Naive thymus-derived CD4-positive, alpha-beta T cell (primary cell): ENCODE measurements around the gene ACVR1B. TPM values are rescaled to one million over a fixed set of nuclear protein-coding genes. Genes with fewer than 3 reads are reported as not detected.

Source experiments
- ATAC-seq: fragments of 150-1000 bp; cut with Tn5 transposase; 2 replicates; pipeline ENCODE4 v1.10.0; 2021; ENCODE audit warnings: mild to moderate bottlenecking, moderate library complexity
- CTCF ChIA-PET: fragments of 350-600 bp; sonication (Branson Sonifier 250); formaldehyde crosslinking; loops from one replicate; lab custom pipeline; 2021; ENCODE audit warnings: antibody characterized with exemption; lab: Charles Lee
- POLR2A ChIA-PET: fragments of 350-600 bp; sonication (Branson Sonifier 250); formaldehyde crosslinking; loops from one replicate; lab custom pipeline; 2021; ENCODE audit warnings: antibody characterized with exemption, inconsistent platforms; lab: Charles Lee
- DNase-seq, 9 donors: peaks; one replicate each; pipeline versions ENCODE4 v3.0.0 to v3.0.0-alpha.2; 2020 to 2022; ENCODE audit warnings: mixed read lengths in 1 of 9
- H3K27ac ChIP-seq: one replicate; pipeline ENCODE4 v1.7.0; 2013; ENCODE audit warnings: mild to moderate bottlenecking, low read depth, low read length, moderate library complexity
- H3K27me3 ChIP-seq, 2 donors: one replicate each; pipeline ENCODE4 v1.7.0; 2013; ENCODE audit warnings: low read length in 2 of 2, mild to moderate bottlenecking in 2 of 2, moderate library complexity in 2 of 2; ENCODE audit not compliant: control insufficient read depth in 2 of 2, insufficient read depth in 2 of 2
- H3K36me3 ChIP-seq, 3 experiments: 1 replicate in 2 of 3; 2 replicates in 1 of 3; pipeline ENCODE4 v1.7.0; 2013; ENCODE audit warnings: low read length in 3 of 3, mild to moderate bottlenecking in 3 of 3, moderate library complexity in 1 of 3; ENCODE audit not compliant: insufficient read depth in 3 of 3, control insufficient read depth in 2 of 3
- H3K4me1 ChIP-seq, 2 donors: one replicate each; pipeline ENCODE4 v1.7.0; 2013; ENCODE audit warnings: low read length in 2 of 2, mild to moderate bottlenecking in 2 of 2, moderate library complexity in 1 of 2; ENCODE audit not compliant: control insufficient read depth in 2 of 2, insufficient read depth in 2 of 2
- H3K4me3 ChIP-seq: 2 replicates; pipeline ENCODE4 v1.7.0; 2013; ENCODE audit warnings: mild to moderate bottlenecking, low read length
- H3K9me3 ChIP-seq, 3 experiments: 1 replicate in 2 of 3; 2 replicates in 1 of 3; pipeline ENCODE4 v1.7.0; 2013; ENCODE audit warnings: low read length in 3 of 3; ENCODE audit not compliant: control insufficient read depth in 2 of 3
- H3K27ac Mint-ChIP-seq, 9 donors: one replicate each; pipeline ENCODE4 v1.8.0; 2020 to 2022; ENCODE audit warnings: mixed read lengths in 9 of 9, mild to moderate bottlenecking in 8 of 9, moderate library complexity in 5 of 9, inconsistent platforms in 2 of 9
- H3K27me3 Mint-ChIP-seq, 5 donors: one replicate each; pipeline ENCODE4 v1.8.0; 2021 to 2022; ENCODE audit warnings: mixed read lengths in 5 of 5, mild to moderate bottlenecking in 1 of 5
- H3K36me3 Mint-ChIP-seq, 5 donors: one replicate each; pipeline ENCODE4 v1.8.0; 2020 to 2022; ENCODE audit warnings: mixed read lengths in 5 of 5, mild to moderate bottlenecking in 3 of 5, inconsistent platforms in 1 of 5
- H3K4me1 Mint-ChIP-seq, 7 donors: one replicate each; pipeline ENCODE4 v1.8.0; 2020 to 2022; ENCODE audit warnings: mixed read lengths in 7 of 7, mild to moderate bottlenecking in 3 of 7, inconsistent platforms in 1 of 7
- H3K4me3 Mint-ChIP-seq, 10 donors: one replicate each; pipeline ENCODE4 v1.8.0; 2020 to 2022; ENCODE audit warnings: mild to moderate bottlenecking in 10 of 10, mixed read lengths in 10 of 10, moderate library complexity in 6 of 10, inconsistent platforms in 2 of 10
- H3K9me3 Mint-ChIP-seq, 11 donors: one replicate each; pipeline ENCODE4 v1.8.0; 2020 to 2022; ENCODE audit warnings: mixed read lengths in 11 of 11, mild to moderate bottlenecking in 4 of 11, inconsistent platforms in 1 of 11, moderate library complexity in 1 of 11
- intact Hi-C, 2 donors: fragments of 100-400 bp; cut with micrococcal nuclease; formaldehyde crosslinking; loops; one replicate each; pipeline ENCODE4 v1.15.1; 2023
- polyA plus RNA-seq, 2 donors: library from polyadenylated mRNA; unstranded; fragments of 300-500 nt; fragmentation: Illumina TruSeq; gene quantifications; one replicate each; pipeline ENCODE4 v1.2.3, GENCODE V29; 2021
- total RNA-seq, 6 experiments: library from RNA in 5 of 6; stranded (reverse) in 5 of 6; gene quantifications; 1 replicate in 5 of 6; 2 replicates in 1 of 6; pipeline ENCODE4 v1.2.3 and lab custom pipeline; 2021 to 2026

The ACVR1B gene
- total and polyA plus RNA-seq, 7 experiments from 2014 or later: 2.5 to 14.8 (median 12.8) TPM

DNA sequence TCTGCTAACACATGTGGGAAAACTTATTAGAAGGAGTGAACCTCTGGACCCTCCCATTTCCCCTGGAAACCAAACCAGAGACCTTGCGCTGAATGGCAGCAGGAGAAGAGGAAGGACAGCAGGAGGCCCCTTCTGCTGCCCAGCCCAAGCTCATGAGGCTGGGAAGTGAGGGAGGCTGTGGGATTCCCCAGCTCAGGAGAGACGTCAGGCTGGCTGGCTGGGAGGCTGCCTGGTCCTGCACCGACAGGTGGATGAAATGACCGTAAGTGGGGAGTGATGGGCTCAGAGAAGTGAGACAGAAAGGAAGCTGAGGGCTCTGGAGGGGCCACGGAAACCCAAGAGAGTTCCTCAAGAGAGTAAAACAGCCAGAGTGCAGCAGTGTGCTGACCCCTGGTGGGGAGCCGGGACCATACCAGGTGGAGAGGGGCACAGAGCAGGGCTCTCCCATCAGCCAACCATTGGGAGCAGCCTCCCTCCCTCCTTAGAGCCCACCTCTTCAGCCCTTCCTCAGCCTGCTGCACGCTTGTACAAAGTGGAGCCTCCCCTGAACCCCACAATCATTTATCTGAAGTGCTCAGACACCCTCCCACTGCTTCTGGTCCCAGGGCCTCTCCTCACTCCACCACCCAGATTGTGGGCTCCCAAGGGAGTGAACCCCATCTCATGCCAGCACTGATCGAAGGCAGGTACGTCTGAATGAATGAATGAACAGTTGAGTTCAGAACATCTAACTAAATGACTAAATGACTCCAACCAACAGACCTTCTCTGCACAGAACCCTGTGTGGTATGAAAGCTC, 69.2 kb downstream of the ACVR1B start:
- peaks cover 32 to 41% (median 36%) of the 10 kb centered on the region in 7 donors for H3K4me1 Mint-ChIP-seq
- H3K27me3 Mint-ChIP-seq: peaks cover 0 to 16% (median 0%) of the 10 kb centered on the region in 5 donors
- Histone ChIP-seq H3K4me1 (peaks cover 17 to 26% of the 10 kb centered on the region in 2 donors), H3K9me3 (no peaks in the 10 kb centered on the region), H3K27ac (no peak overlapping the region), H3K4me3 (no peak overlapping the region), H3K36me3 (peaks cover 0 to 2% (median 0%) of the 10 kb centered on the region in 3 experiments), H3K27me3 (no peaks in the 10 kb centered on the region)
- ATAC-seq (peak; percentile 48), DNase-seq (peak; percentile 50 to 72 (median 62))
- ChIA-PET CTCF (interaction anchor here (0.8 to 14.8 kb wide), 11 partner anchors 12 to 985 kb away, joined by 3 to 457 read pairs (median 4); partner anchors contain the start of genes ATG101, EIF4B, SMIM41 and TAMALIN), POLR2A (interaction anchor here (0.5 to 10.5 kb wide), 8 partner anchors 14 to 1209 kb away, joined by 3 to 162 read pairs (median 4); partner anchors contain the start of genes ATG101 and TAMALIN)
- peak overlapping the region in 6 of 10 donors; percentile 23 to 58 (median 46) for H3K4me3 Mint-ChIP-seq
- intact Hi-C loops: loop anchor here (1.0 to 10.0 kb wide), 5 partner anchors 16 to 984 kb away; partner anchors contain the start of gene EIF4B (in 1 of the 2)
- peaks cover 0 to 7% (median 0%) of the 10 kb centered on the region in 5 donors for H3K36me3 Mint-ChIP-seq
- H3K27ac Mint-ChIP-seq: peak overlapping the region in 6 of 9 donors; percentile 28 to 77 (median 55)
- peaks cover 0 to 7% (median 0%) of the 10 kb centered on the region in 11 donors for H3K9me3 Mint-ChIP-seq

DNA sequence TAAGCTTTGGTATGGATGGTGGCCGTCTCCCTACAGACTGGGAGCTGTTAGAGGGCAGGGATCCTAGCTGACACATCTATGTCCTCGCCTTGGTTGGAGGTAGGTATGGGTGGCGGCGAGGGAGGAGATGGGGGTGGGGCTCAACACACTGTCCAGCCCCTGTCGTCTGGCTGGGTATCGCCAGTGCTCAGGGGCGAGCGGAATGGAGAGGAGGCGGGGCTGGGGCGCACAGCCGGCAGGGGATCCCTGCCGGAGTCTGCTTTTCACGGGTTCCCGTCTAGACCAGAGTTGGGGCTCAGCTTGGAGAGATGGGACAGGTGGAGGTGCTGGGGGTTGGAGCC, 71.3 kb downstream of the ACVR1B start:
- H3K36me3 Mint-ChIP-seq: peaks cover 0 to 1% (median 0%) of the 10 kb centered on the region in 5 donors
- H3K9me3 ChIP-seq: no peaks in the 10 kb centered on the region
- POLR2A ChIA-PET: interaction anchor here (0.6 to 10.5 kb wide), 10 partner anchors 9 to 488 kb away, joined by 3 to 162 read pairs (median 8); partner anchors contain the start of genes ATG101, SMIM41 and TAMALIN
- CTCF ChIA-PET: interaction anchor here (0.6 to 14.8 kb wide), 10 partner anchors 10 to 1091 kb away, joined by 3 to 457 read pairs (median 6); partner anchors contain the start of genes ATG101, SMIM41 and TAMALIN
- H3K27ac Mint-ChIP-seq: peak overlapping the region; percentile 15 to 87 (median 59)
- H3K4me3 ChIP-seq: peak overlapping the region; percentile 71
- no peaks in the 10 kb centered on the region for H3K27me3 ChIP-seq
- peaks cover 34 to 49% (median 40%) of the 10 kb centered on the region in 7 donors for H3K4me1 Mint-ChIP-seq
- H3K4me3 Mint-ChIP-seq: peak overlapping the region; percentile 71 to 96 (median 84)
- H3K27ac ChIP-seq: peak overlapping the region; percentile 69
- no peaks in the 10 kb centered on the region for H3K9me3 Mint-ChIP-seq
- H3K27me3 Mint-ChIP-seq: peaks cover 0 to 16% (median 0%) of the 10 kb centered on the region in 5 donors
- peak; percentile 0 for ATAC-seq
- peak in 1 of 9 donors; percentile 42 for DNase-seq
- H3K36me3 ChIP-seq: no peaks in the 10 kb centered on the region
- intact Hi-C loops: loop anchor here (1.0 to 10.0 kb wide), 8 partner anchors 14 to 982 kb away; partner anchors contain the start of genes TAMALIN (in 2 of the 2), ACVR1B (in 1 of the 2) and EIF4B (in 1 of the 2)
- H3K4me1 ChIP-seq: peaks cover 17 to 29% of the 10 kb centered on the region in 2 donors

DNA sequence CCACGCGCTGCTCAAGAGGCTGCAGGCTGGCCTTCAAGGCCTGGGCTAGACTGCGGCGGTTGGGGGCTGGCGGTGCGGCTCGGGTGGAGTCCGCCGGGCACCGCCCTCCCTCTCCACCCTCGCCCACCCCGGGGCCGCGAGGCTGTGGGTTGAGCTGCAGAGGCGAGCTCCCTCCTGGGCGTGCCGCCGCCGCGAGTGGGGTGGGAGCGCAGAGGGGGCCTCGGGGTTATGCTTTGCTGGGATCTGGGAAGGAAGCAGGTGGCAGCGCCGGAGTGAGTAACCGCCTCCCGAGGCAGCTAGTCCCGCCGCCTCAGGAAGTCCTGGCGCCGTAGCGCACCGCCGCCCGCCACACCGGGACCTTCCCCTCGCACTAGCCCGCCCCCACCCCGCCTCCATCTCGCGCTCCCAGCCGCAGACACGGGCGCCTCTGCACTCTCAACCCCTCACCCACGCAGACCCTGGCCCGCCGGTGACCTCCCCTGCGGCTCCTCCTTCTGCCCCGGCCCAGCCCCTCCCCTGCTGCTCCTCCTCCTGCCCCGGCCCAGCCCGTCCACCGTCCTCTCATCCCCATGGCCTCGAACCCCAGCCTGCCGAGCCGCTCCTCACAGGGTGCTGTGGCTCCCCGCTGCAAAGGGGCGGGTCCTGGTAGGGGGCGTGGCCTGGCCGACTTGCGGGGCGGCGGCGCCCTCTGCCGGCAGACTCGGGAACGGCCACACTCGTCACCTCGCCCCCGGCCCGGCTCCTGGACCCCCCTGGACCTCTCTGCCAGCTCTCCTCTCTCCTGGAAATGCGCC, 71.9 kb downstream of the ACVR1B start:
- Histone ChIP-seq H3K9me3 (no peaks in the 10 kb centered on the region), H3K4me3 (peak overlapping the region; percentile 71), H3K36me3 (no peaks in the 10 kb centered on the region), H3K27ac (peak overlapping the region; percentile 69), H3K4me1 (peaks cover 17 to 29% of the 10 kb centered on the region in 2 donors), H3K27me3 (no peaks in the 10 kb centered on the region)
- intact Hi-C loops: loop anchor here (1.0 to 10.0 kb wide), 8 partner anchors 13 to 981 kb away; partner anchors contain the start of genes TAMALIN (in 2 of the 2), ACVR1B (in 1 of the 2) and EIF4B (in 1 of the 2)
- Mint-ChIP-seq H3K36me3 (peaks cover 0 to 1% (median 0%) of the 10 kb centered on the region in 5 donors), H3K27me3 (peaks cover 0 to 16% (median 0%) of the 10 kb centered on the region in 5 donors), H3K4me1 (peaks cover 34 to 49% (median 40%) of the 10 kb centered on the region in 7 donors), H3K9me3 (no peaks in the 10 kb centered on the region), H3K4me3 (peak overlapping the region; percentile 77 to 96 (median 87)), H3K27ac (peak overlapping the region; percentile 85 to 99 (median 93))
- POLR2A ChIA-PET: interaction anchor here (0.8 to 10.5 kb wide), 10 partner anchors 8 to 73 kb away, joined by 3 to 162 read pairs (median 8); partner anchors contain the start of genes ATG101, SMIM41 and TAMALIN
- CTCF ChIA-PET: interaction anchor here (0.5 to 14.8 kb wide), 12 partner anchors 10 to 1090 kb away, joined by 3 to 457 read pairs (median 5); partner anchors contain the start of genes ATG101, SMIM41 and TAMALIN
- ATAC-seq (peak; percentile 80), DNase-seq (peak; percentile 80 to 98 (median 90))

DNA sequence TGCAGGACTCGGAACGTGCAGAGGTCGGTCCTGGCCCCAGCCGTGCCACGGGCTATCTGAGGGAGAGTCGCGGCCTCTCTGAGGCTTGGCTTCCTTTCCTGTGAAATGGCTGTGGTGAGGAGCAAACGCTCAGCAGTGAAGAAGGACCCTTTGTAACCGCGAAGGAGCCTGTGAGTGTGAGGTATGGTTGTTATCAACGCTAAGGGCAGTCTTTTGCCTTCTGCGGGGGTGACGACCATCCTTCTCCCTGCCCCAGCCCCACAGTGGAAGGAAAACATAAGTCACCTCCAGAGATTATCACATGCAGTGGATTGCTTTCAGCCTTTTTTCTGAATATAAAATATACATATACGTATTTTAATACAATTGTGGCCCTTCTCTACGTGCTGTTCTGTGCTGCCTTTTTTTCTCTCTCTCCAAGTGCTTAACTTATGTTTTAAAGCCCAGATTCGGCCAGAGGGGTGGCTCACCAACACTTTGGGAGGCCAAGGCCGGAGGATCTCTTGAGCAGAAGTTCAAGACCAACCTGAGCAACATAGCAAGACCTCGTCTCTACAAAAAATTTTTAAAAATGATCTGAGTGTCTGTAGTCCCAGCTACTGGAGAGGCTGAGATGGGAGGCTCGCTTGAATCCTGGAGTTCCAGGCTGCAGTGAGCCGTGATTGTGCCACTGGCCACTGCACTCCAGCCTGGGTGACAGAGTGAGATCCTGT, 72.6 kb downstream of the ACVR1B start:
- Histone ChIP-seq H3K9me3 (no peaks in the 10 kb centered on the region), H3K27me3 (no peaks in the 10 kb centered on the region), H3K27ac (peak overlapping the region; percentile 69), H3K4me3 (peak overlapping the region; percentile 71), H3K4me1 (peaks cover 17 to 29% of the 10 kb centered on the region in 2 donors), H3K36me3 (no peaks in the 10 kb centered on the region)
- DNase-seq (no peak), ATAC-seq (no peak)
- ChIA-PET POLR2A (interaction anchor here (0.7 to 10.5 kb wide), 14 partner anchors 8 to 118 kb away, joined by 3 to 162 read pairs (median 8); partner anchors contain the start of genes ATG101, NR4A1, SMIM41 and TAMALIN), CTCF (interaction anchor here (0.5 to 14.8 kb wide), 21 partner anchors 9 to 907 kb away, joined by 3 to 457 read pairs (median 7); partner anchors contain the start of genes ATG101, NR4A1, SMIM41 and TAMALIN)
- peaks cover 0 to 16% (median 0%) of the 10 kb centered on the region in 5 donors for H3K27me3 Mint-ChIP-seq
- H3K27ac Mint-ChIP-seq: peak overlapping the region; percentile 85 to 99 (median 93)
- intact Hi-C loops: loop anchor here (1.0 to 10.0 kb wide), 9 partner anchors 13 to 982 kb away; partner anchors contain the start of genes EIF4B (in 2 of the 2), TAMALIN (in 2 of the 2) and ACVR1B (in 1 of the 2)
- peaks cover 0 to 1% (median 0%) of the 10 kb centered on the region in 5 donors for H3K36me3 Mint-ChIP-seq
- H3K4me3 Mint-ChIP-seq: peak overlapping the region; percentile 77 to 96 (median 87)
- H3K4me1 Mint-ChIP-seq: peaks cover 34 to 49% (median 40%) of the 10 kb centered on the region in 7 donors
- H3K9me3 Mint-ChIP-seq: no peaks in the 10 kb centered on the region

DNA sequence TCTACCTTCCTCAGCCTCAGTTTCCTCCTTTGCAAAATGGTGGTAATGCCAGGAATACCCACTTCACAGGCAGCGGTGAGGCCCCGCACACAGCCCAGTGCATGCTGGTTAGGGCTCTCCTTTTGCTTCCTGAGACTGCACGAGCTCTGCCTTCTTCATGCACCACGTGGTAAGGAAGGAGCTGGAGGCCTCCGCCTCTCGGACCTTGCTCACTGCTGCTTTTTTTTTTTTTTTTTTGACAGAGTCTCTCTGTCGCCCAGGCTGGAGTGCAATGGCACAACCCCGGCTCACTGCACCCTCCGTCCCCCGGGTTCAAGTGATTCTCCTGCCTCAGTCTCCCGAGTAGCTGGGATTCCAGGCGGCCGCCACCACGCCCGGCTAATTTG, 73.3 kb downstream of the ACVR1B start:
- POLR2A ChIA-PET: interaction anchor here (0.6 to 10.5 kb wide), 13 partner anchors 10 to 119 kb away, joined by 3 to 162 read pairs (median 7); partner anchors contain the start of genes ATG101, NR4A1, SMIM41 and TAMALIN
- Histone ChIP-seq H3K27me3 (no peaks in the 10 kb centered on the region), H3K36me3 (no peaks in the 10 kb centered on the region), H3K4me1 (peaks cover 17 to 29% of the 10 kb centered on the region in 2 donors), H3K27ac (peak overlapping the region; percentile 69), H3K9me3 (no peaks in the 10 kb centered on the region), H3K4me3 (peak overlapping the region; percentile 71)
- no peak for ATAC-seq
- intact Hi-C loops: loop anchor here (1.0 to 10.0 kb wide), 9 partner anchors 8 to 981 kb away; partner anchors contain the start of genes ATG101 (in 2 of the 2), EIF4B (in 2 of the 2) and NR4A1 (in 2 of the 2)
- Mint-ChIP-seq H3K36me3 (peaks cover 0 to 1% (median 0%) of the 10 kb centered on the region in 5 donors), H3K27me3 (peaks cover 0 to 16% (median 0%) of the 10 kb centered on the region in 5 donors), H3K9me3 (no peaks in the 10 kb centered on the region), H3K4me1 (peaks cover 34 to 49% (median 40%) of the 10 kb centered on the region in 7 donors), H3K27ac (peak overlapping the region; percentile 87 to 99 (median 93)), H3K4me3 (peak overlapping the region; percentile 77 to 96 (median 87))
- peak in 4 of 9 donors; percentile 44 to 65 (median 54) for DNase-seq
- CTCF ChIA-PET: interaction anchor here (0.7 to 14.8 kb wide), 34 partner anchors 8 to 1022 kb away, joined by 3 to 457 read pairs (median 6); partner anchors contain the start of genes ATG101, NR4A1, SMIM41 and TAMALIN
